HG03378 (cell line): ENCODE data around the gene ADGRG1.

ENCODE experiments used
- ATAC-seq: cut with Tn5 transposase; IDR thresholded peaks from one replicate; pipeline ENCODE4 v1.9.1; 2021; ENCODE audit warnings: mild to moderate bottlenecking, moderate library complexity; ENCODE audit not compliant: unreplicated experiment

The ADGRG1 gene

DNA sequence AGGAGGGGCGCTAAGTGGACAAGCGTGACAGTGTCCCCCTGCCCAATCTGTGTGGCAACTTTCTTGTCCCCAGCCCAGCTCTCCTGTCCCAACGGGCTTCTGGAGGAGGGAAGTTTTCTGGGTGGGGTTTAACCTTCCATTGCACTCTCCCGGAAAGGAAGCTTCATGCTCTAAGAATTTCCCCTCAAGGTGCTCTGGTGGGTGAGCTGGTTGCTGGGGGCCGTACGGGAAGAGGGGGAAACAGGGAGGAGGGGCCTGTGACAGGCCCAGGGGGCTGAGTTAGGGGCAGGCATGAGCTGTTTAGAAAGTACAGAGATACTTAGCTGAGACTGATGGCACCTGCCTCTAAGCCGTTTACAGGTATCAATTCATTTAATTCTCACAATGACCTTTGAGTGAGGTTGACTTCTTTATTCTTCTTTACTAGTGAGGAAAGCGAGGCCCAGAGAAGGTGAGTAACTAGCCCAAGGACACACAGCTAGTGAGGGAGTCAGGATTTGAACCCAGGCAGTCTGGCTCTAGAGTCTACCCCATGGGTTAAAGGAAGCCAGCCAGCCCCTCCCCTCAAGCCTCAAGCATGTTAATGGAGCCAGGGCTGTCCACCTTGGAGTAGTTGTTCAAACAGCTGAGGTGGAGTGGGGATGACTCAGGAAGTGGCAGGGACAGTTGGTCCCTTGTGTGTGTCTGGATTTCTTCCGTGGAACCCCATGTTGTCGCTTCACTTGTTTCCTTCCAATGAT lies 18.9 kb downstream of the ADGRG1 start:
- ATAC-seq = no peak

DNA sequence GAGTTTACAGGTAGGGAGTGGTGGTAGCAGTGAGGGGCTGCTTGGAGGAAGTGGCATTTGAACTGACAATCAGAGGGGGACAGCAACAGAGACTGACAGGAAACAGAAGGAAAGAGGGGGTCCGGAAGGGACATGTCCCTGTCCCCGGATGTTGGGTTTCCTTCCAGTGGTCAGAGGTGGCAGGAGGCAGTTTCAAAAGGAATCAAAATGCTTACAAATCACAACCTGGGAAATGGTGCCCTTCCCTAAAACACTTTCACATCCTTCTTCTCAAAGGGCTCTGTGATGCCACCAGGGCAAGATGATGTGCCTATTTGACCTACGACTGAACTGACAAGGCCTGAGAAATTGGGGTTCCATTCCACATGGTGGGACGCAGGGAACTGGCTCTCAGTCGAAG lies 19.7 kb downstream of the ADGRG1 start:
- no peak for ATAC-seq

DNA sequence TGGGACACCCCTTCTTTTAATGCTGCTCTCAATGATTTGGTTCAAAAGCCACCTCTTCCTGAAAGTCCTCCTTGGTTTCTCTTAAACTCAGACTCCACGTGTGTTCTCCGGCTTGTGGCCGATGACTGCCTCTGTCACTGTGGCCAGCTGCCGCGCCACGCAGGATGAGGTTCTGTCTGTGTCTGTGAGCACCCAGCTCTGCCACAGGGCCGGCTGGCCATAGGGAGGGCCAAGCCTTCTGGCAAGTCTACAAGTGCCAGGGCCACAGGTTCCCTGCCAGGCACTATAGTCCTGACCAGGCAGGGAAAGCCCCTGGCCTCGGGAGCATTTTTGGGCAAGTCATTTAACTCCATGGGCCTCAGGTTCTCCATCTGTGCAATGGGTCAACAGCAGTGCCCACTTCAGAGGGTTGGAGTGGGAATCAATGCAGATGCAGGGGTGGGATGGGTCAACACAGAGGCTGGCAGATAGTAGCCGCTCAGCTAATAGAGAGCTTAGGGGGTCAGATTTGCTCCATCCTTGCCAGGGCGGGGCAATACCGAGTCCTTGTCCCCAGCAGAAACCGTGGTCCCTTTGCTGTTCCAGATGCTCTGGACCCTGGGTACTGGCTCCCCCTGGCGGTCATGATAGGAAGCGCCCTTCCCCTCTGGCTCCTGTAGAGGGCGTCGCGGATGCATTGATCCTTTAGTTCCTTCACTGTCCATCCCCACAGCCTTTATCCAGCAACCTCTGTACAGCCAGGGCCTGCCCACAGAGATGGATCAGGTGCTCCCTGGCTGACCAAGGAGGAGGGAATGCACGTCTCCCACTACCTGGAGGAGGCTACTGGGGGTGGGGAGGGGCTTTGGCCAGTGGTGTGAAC lies 20.4 kb downstream of the ADGRG1 start:
- peak; percentile 68 for ATAC-seq

DNA sequence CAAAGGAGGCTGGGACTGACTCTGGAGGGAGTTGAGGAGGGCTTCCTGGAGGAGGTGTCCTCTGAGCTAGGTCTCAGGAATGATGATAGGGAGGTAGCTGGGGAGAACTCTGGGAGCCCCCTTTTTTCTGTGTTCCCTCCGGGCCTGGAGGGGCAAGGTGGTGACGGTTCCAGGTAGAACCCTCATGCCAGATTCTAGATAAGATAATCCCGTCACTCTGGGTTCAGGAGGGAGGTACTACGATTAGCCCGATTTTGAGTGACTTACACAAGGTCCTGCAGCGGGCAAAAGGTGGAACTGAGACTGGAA lies 21.0 kb downstream of the ADGRG1 start:
- no peak for ATAC-seq

DNA sequence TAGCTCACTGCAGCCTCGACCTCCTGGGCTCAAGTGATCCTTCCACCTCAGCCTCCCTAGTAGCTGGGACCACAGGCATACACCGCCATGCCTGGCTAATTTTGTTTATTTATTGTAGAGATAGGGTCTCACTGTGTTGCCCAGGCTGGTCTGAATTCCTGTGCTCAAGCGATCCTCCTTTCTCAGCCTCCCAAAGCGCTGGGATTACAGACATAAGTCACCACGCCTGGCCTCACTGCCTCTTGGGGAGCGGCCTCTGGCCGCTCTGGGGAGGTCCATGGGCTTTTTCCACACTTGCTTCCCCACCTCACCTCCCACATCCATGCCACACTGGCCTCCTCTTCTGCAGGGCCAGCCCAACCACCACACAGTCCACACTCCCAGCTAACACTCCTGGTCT lies 21.4 kb downstream of the ADGRG1 start:
- no peak for ATAC-seq

DNA sequence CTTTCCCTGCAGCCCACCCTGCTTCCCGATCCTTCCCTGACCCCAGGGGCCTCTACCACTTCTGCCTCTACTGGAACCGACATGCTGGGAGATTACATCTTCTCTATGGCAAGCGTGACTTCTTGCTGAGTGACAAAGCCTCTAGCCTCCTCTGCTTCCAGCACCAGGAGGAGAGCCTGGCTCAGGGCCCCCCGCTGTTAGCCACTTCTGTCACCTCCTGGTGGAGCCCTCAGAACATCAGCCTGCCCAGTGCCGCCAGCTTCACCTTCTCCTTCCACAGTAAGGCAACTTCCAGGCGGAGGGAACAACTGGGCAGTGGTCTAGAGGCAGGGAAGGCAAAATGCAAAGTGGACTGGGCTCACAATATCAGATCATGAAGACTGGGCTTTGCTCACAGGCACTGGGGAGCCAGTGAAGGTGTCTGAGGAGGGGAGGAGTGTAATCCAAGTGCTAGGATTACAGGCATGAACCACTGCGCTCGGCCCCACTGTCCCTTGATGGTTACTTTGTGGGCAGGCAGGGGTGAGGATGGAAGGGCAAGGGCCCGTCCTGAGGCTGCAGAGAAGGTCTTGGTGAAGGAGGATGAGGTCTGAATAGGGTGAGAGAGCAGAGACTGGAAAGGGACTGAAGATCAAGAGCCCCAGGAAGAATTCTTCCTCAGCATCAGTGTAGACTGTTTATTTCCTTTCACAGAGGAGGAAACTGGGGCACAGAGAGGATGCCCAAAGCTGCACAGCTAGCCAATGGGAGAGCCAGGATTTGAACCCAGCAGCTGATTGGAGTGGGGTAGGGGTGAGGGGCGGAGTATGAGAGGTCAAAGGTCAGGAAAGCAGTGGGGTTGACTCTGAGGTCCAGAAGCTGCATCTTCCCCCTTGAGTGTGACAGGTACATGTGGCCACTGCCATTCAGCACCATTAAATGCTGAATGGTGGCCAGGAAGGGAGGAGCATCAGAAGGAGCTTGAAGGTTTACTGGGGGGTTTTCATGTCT lies 23.2 kb downstream of the ADGRG1 start:
- ATAC-seq = no peak

DNA sequence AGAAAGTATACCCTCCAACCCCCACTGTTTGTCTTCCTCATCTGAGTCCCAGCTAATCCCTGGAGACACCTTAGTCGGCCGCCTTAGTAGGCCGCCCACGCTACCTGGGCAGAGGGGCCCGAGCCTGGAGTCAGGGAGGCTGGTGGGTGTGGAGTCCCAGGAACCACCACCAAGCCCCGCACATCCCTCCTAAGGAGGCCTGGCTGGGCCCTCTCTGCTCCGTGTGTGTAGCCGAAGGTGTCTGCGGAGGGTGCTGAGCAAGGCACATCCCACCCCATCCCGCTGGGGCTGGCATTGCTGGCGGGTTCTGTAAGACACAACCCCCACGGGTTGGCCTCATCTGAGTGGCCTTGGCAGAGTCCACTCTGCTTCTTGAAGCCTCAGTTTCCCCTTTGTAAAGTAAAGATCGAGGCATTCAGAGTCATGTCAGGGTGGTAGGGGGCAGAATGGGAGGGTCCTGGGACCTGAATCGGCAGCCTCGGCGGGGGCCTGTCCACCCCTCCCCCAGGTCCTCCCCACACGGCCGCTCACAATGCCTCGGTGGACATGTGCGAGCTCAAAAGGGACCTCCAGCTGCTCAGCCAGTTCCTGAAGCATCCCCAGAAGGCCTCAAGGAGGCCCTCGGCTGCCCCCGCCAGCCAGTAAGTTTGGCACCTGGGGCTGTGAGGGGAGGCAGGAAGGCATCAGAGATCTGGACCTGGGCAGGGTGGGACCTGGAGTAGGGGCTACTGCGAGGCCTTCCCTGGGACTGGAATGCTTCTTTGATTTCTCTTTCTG lies 24.5 kb downstream of the ADGRG1 start:
- ATAC-seq = no peak

DNA sequence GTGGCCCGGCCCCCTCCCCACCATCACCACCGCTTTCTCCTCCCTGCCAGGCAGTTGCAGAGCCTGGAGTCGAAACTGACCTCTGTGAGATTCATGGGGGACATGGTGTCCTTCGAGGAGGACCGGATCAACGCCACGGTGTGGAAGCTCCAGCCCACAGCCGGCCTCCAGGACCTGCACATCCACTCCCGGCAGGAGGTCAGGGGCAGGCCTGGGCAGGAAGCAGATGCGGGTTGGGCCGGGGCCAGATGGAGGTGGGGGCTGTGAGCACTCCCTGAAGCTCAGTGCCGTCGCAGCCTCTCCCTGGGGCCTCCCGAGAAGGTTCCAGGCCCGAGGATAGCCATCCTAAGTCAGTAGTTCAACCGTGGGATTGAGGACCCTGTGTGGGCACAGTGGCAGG lies 25.5 kb downstream of the ADGRG1 start:
- no peak for ATAC-seq

DNA sequence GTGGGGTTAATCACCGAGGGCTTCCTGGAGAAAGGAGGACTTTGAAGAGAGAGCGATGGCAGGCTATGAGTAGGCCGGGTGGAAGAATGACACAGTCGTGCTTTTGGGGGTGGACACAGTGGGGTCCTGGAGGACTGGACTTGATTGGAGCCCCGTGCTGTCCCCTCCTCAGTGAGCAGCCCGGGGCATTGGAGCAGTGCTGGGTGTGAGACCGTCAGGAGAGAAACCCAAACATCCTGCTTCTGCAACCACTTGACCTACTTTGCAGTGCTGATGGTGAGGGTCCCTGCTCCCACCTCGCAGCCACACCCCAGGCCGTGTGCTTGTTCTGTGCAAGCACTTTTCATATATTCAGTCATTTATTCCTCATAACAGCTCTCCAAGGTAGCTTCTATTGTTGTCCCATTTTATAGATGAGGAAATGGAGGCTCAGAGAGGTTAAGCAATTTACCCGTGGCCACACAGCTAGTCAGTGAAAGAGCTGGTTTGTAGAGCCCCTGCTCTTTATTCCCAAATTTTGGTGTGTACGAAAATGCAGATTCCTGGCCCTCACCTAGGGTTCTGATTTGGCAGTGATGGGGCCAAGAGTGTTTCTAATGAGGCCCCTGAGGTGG lies 28.0 kb downstream of the ADGRG1 start:
- no peak for ATAC-seq

DNA sequence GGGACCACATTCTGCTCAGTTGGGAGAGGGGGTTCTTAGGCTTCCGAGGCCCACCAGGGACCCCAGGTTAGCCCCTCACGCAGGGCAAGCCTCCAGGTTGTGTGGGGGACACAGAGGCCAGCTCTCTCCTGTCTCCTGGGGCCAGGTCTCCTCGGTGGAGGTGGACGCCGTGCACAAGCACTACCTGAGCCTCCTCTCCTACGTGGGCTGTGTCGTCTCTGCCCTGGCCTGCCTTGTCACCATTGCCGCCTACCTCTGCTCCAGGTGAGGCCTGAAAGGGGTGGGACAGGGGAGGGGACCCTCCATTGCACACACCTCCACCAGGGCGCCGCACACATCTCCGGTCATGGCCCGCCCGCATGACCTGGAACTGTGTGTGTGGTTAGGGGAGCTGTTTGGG lies 28.8 kb downstream of the ADGRG1 start:
- no peak for ATAC-seq

DNA sequence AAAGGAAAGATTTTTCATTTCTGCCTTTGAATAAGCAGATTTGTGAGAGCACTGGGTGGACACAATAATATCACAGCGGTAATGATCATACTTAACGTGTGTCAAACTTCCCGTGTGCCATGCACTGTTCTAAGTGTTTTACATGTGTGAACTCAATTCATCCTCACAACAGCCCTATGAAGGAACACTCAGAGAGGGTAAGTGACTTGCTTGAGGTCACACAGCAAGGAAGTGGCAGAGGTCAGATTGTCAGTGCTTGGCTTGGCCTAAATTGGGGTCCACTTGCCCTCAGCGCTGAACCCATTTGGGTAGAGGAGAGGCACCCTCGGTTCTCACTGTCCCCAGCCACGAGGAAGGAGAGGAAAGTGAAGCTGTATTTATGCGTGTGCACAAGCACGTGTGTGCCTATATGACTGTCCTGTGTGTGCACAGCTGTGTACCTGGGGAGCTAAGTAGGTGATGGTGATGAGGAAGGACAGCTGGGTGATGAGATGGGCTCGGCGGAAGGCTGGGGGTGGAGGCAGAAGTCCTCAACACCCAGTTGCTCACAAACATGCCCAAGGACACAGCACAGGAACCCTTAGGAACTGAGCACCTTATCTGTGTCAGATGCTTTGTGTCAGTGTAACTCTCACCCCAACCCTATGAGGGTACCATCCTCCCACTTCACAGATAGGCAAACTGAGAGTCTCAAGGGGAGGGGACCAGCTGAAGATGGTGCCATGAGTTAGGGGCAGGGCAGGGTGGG lies 29.9 kb downstream of the ADGRG1 start:
- ATAC-seq = no peak

DNA sequence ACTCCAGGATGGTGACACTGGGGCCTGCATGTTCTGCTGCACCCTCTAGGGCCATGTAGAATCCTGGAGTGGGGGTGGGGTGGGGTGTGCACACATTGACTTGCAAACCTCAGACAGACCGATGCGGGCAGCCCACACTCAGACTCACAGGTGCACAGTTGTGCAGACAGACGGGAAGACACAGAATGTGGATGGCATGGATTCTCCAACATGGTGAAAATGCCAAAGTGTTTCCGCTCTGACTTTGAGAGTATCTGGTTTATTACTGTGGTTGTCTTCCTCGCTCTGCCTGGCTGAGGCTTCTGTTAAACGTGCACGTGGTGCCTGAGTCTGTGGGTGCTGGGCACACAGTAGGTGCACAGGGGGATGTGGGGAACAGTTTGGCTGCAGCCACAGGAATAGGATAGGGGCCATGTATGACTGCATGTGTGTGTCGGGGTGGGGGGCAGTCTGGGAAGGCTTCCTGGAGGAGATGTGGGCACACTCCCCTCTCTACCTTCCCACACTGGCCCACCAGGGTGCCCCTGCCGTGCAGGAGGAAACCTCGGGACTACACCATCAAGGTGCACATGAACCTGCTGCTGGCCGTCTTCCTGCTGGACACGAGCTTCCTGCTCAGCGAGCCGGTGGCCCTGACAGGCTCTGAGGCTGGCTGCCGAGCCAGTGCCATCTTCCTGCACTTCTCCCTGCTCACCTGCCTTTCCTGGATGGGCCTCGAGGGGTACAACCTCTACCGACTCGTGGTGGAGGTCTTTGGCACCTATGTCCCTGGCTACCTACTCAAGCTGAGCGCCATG lies 30.6 kb downstream of the ADGRG1 start:
- ATAC-seq = no peak

DNA sequence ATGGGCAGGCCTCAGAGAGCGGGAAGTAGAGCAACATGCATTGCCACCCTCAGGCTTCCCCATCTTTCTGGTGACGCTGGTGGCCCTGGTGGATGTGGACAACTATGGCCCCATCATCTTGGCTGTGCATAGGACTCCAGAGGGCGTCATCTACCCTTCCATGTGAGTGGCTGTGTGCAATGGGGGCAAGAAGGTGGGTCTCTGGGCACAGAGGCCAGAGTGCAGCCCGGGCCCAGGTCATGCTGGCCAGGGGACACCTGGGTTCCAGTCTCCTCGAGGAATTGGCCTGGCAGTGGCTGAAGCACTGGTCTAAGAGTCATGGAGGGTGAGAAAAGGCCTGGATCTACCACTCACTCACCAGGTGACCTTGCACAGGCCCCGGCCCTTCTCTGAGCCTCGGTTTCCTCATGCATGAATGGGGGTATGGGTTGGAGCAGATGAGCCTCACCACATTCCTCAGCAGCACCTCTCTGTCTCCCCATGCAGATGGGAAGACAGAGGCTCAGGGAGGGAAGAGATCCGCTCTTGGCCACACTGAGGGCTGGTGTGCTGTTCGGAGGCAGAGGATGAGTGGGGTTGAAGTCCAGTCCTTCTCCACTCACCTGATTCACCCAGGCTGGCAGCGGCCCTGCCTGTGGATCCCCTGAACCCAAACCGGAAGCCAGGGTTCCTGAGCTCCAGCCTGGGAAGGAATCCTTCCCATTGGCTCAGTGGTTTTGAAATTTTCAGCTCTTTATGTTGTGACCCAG lies 32.5 kb downstream of the ADGRG1 start:
- ATAC-seq = no peak

DNA sequence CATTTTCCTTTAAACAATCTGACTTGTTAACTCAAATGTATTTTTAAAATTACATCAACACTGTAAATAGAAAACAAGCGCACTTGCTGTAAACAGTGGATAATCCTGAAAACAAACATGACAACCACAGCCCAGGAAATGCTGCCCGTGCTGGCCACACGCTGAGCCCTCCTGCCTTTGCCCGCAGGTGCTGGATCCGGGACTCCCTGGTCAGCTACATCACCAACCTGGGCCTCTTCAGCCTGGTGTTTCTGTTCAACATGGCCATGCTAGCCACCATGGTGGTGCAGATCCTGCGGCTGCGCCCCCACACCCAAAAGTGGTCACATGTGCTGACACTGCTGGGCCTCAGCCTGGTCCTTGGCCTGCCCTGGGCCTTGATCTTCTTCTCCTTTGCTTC lies 33.1 kb downstream of the ADGRG1 start:
- ATAC-seq = no peak

DNA sequence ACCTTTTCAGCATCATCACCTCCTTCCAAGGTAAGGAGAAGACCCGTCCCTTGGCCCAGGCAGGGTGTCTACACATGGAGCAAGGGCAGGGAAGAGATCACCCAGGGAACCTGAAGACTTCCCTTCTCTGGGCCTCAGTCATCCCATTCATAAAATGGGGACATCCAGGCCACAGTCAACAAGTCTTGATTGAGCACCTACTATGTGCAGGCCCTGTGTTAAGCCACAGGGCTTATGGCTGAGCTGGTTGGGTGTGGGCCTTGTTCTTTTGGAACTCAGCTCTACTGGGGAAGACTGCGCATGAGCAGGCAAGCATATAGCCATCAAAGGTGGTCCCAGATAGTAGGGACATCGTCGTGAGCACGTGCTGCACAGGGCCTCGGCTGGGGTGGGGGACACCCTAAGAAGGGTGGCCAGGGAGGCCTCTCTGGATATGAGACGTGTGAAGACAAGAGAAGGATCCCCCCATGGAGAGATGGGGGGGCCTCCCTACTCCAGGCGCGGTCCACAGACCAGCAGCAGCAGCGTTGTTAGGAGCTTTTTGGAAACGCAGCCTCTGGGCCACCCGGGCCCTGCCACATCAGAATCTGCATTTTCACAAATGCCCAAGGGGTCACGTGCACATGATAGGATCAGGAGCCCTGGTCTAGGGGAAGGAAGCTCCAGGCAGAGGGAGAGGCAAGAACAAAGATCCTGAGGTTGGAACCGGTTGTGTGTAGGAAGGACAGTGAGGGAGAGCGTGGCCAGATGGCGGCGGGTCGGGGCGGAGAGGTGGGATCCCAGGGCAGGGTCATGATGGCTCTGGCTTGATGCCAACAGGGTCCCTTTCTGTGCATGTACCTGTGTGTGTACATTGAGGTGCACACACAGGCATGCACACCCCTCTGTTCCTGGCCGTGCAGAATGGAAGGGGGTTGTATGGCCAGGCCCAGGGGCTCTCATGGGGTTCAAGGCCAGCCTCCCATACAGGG lies 33.8 kb downstream of the ADGRG1 start:
- ATAC-seq = no peak

DNA sequence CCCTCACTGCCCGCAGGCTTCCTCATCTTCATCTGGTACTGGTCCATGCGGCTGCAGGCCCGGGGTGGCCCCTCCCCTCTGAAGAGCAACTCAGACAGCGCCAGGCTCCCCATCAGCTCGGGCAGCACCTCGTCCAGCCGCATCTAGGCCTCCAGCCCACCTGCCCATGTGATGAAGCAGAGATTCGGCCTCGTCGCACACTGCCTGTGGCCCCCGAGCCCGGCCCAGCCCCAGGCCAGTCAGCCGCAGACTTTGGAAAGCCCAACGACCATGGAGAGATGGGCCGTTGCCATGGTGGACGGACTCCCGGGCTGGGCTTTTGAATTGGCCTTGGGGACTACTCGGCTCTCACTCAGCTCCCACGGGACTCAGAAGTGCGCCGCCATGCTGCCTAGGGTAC lies 35.0 kb downstream of the ADGRG1 start:
- no peak for ATAC-seq
